Inferior parietal cortex (tissue), 1 donor: ENCODE results near the gene A4GALT.
"Not testable (repeated sequence)": the region's sequence is repeated elsewhere in the genome, so short reads cannot be mapped to it uniquely, and the experiment has no call there.

Experiments used
- DNase-seq: peaks from one replicate; pipeline ENCODE4 v3.0.0-alpha.2; 2016; ENCODE audit errors: extremely low spot score

Gene A4GALT

GRCh38 chr22:42720263-42721044 is at the start of gene A4GALT:
Gene A4GALT (minus strand): TSS chr22:42720870. CDS start chr22:42693951, 26,919 bp downstream.
- no peak for DNase-seq

GRCh38 chr22:42770448-42770726 is 49.7 kb upstream of the A4GALT start:
- DNase-seq = no peak

GRCh38 chr22:42769574-42770447 is 49.1 kb upstream of the A4GALT start:
- no peak for DNase-seq

- no peak for DNase-seq
These were observed 48.5 kb upstream of the A4GALT start for GRCh38 chr22:42769238-42769573.

- DNase-seq = no peak
These were observed 47.8 kb upstream of the A4GALT start for GRCh38 chr22:42768385-42769035.

GRCh38 chr22:42766860-42767259 is 46.2 kb upstream of the A4GALT start:
- no peak for DNase-seq

GRCh38 chr22:42764895-42765363 is 44.3 kb upstream of the A4GALT start:
- DNase-seq = no peak

- no peak for DNase-seq
These were observed 43.4 kb upstream of the A4GALT start for GRCh38 chr22:42763965-42764480.

GRCh38 chr22:42760806-42761565 is 40.3 kb upstream of the A4GALT start:
- no peak for DNase-seq

- no peak for DNase-seq
These were observed 38.4 kb upstream of the A4GALT start for GRCh38 chr22:42758931-42759629.

GRCh38 chr22:42755553-42755952 is 34.9 kb upstream of the A4GALT start:
- not testable (repeated sequence) for DNase-seq

GRCh38 chr22:42755121-42755520 is 34.5 kb upstream of the A4GALT start:
- DNase-seq = not testable (repeated sequence)

- DNase-seq = no peak
These were observed 34.0 kb upstream of the A4GALT start for GRCh38 chr22:42754658-42755057.

GRCh38 chr22:42752912-42753311 is 32.2 kb upstream of the A4GALT start:
- DNase-seq = no peak

- no peak for DNase-seq
These were observed 31.6 kb upstream of the A4GALT start for GRCh38 chr22:42752230-42752746.

GRCh38 chr22:42750421-42750820 is 29.8 kb upstream of the A4GALT start:
- DNase-seq = not testable (repeated sequence)

GRCh38 chr22:42747701-42748513 is 27.2 kb upstream of the A4GALT start:
- DNase-seq = no peak

GRCh38 chr22:42745118-42745517 is 24.4 kb upstream of the A4GALT start:
- no peak for DNase-seq

GRCh38 chr22:42743501-42743991 is 22.9 kb upstream of the A4GALT start:
- no peak for DNase-seq

GRCh38 chr22:42742940-42743339 is 22.3 kb upstream of the A4GALT start:
- DNase-seq = no peak
